HEK293 (cell line): ENCODE data around the gene NAGPA.

Source experiments
- CTCF ChIP-seq: fragments of 450-650 bp; formaldehyde crosslinking; IDR thresholded peaks from 2 replicates; pipeline ENCODE4 v1.5.1; 2016; ENCODE audit warnings: missing biosample characterization, missing genetic modification characterization
- ZNF248 ChIP-seq: fragments of 450-650 bp; formaldehyde crosslinking; IDR thresholded peaks from 2 replicates; pipeline ENCODE4 v1.5.1; 2017; ENCODE audit warnings: missing biosample characterization, missing genetic modification characterization
- ZNF274 ChIP-seq, 2 experiments: fragments of 200-500 bp in 1 of 2; fragments of 450-650 bp in 1 of 2; sonication (Bioruptor generic) in 1 of 2; formaldehyde crosslinking in 1 of 2; IDR thresholded peaks; 2 replicates each; pipeline versions ENCODE4 v1.5.1 to v1.6.1; 2014 to 2016; ENCODE audit warnings: borderline replicate concordance in 1 of 2, inconsistent platforms in 1 of 2, low read length in 1 of 2, missing biosample characterization in 1 of 2, missing genetic modification characterization in 1 of 2

- TF ChIP-seq ZNF274 (IDR thresholded peaks at IDR 0.05; ENCODE audit: low read length) (no peak), ZNF274 (tag by site-specific recombination; IDR thresholded peaks at IDR 0.05; ENCODE audit: borderline replicate concordance) (no peak), CTCF (tag by site-specific recombination) (no peak), ZNF248 (no peak)
These were observed 14.9 kb downstream of the NAGPA start for GRCh38 chr16:5018793-5019192.
